Measurements from ENCODE around the gene PTPN12. TPM values are rescaled to one million over a fixed set of nuclear protein-coding genes. Genes with fewer than 3 reads are reported as not detected.

PTPN12 gene
- 44.6 to 71.2 TPM (median 53.2 TPM) in 5 replicates for total RNA-seq (2022; extraction: Qiagen RNA extraction; ENCODE audit: low read depth)

GRCh38 chr7:77537136-77537777 lies at the start of gene PTPN12:
TSS of gene PTPN12 (plus strand) at chr7:77537295. CDS start at chr7:77537547, 252 bp downstream.

Other genes with a start within 250 kb of the PTPN12 start
- 1.8 to 2.8 TPM (median 2.5 TPM) in 5 replicates for gene GSAP, start 120.9 kb upstream of the PTPN12 start, total RNA-seq (2022; extraction: Qiagen RNA extraction; ENCODE audit: low read depth)
- 9.0 to 11.8 TPM (median 9.6 TPM) in 5 replicates for gene RSBN1L, start 159.2 kb downstream of the PTPN12 start, total RNA-seq (2022; extraction: Qiagen RNA extraction; ENCODE audit: low read depth)

Measured in A549 treated with RU486 at 1 μM for 4 hours (cell line).